GM19043 (cell line): ENCODE measurements around the gene TIPARP.
"Not testable (repeated sequence)": the region's sequence is repeated elsewhere in the genome, so short reads cannot be mapped to it uniquely, and the experiment has no call there.

ENCODE experiments used
- ATAC-seq: cut with Tn5 transposase; IDR thresholded peaks from one replicate; pipeline ENCODE4 v1.9.1; 2021; ENCODE audit warnings: low read depth; ENCODE audit not compliant: unreplicated experiment

The TIPARP gene

DNA sequence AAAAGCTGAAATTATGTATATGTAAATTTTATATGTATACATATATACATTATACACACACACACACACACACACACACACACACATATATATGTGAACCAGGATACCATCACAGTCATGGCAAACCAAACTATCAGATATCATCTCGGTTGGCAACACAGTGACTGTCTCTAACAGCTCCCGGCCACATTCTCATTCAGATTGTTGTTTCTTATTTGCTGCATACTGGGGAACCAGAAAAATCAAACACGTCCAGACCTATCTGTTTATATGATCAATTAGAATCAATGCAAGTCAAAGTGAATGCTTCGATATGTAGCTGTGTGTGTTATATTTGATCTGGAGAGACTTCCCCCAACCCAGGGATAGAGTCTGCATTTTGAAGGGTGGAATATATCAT, 61.1 kb downstream of the TIPARP start:
- ATAC-seq = no peak

GRCh38 chr3:156737049-156737448, 62.7 kb downstream of the TIPARP start:
- not testable (repeated sequence) for ATAC-seq

GRCh38 chr3:156738251-156738650, 63.9 kb downstream of the TIPARP start:
- no peak for ATAC-seq

- ATAC-seq = no peak
Observed at GRCh38 chr3:156739976-156740375, 65.6 kb downstream of the TIPARP start.

- ATAC-seq = not testable (repeated sequence)
Observed at GRCh38 chr3:156740581-156740980, 66.2 kb downstream of the TIPARP start.

DNA sequence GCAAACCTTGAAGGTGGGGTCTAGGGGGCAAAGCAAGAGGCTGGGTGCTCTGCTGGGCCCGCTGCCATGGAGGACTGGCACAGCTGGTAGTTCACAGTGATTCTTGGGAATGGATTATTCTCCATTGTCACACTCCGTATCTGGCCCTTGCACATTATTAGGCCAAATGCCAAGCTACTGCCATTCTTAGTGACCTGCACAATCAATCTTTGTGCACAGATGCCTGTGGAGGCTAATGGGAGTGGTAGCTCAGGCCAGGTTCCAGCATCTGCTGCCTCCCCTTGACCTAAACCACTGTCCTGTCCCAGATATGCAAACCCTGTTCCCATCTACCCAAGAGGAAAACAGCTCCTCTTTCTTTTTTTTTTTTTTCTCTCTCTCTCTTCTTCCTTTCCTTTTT, 67.5 kb downstream of the TIPARP start:
- ATAC-seq = no peak

GRCh38 chr3:156742401-156742800, 68.0 kb downstream of the TIPARP start:
- no peak for ATAC-seq

DNA sequence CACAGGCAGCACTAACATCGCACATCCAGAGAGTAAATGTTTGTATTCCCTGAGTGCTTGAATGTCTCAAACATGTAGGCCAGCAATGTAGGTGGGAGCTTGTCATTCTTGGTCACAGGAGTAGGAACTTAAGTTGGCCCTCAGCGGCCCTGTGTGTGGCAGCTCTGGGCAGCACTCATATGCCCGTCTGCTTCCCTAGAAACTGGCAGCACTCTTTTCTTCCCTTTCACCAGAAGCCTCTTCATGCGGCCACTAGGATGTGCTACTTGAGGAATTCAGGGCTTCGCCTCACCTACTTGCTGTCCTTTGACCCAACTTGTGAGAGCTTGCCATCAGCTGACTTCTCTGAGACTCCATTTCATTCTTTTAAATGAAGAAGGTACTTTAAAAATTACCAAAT, 69.5 kb downstream of the TIPARP start:
- no peak for ATAC-seq

DNA sequence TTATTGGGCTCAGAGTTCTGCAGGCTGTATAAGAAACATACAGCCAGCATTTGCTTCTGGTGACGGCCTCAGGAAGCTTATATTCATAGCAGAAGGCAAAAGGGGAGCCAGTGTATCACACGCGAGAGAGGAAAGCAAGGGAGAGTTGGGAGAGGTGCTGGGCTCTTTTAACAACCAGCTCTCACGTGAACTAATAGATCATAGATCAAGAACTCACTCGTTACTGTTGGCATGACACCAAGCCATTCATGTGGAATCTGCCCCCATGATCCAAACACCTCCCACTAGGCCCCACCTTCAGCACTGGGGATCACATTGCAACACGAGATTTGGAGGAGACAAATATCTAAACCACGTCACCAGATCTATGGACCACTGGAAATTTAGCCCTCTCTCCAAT, 70.2 kb downstream of the TIPARP start:
- no peak for ATAC-seq

GRCh38 chr3:156745766-156746165, 71.4 kb downstream of the TIPARP start:
- no peak for ATAC-seq

DNA sequence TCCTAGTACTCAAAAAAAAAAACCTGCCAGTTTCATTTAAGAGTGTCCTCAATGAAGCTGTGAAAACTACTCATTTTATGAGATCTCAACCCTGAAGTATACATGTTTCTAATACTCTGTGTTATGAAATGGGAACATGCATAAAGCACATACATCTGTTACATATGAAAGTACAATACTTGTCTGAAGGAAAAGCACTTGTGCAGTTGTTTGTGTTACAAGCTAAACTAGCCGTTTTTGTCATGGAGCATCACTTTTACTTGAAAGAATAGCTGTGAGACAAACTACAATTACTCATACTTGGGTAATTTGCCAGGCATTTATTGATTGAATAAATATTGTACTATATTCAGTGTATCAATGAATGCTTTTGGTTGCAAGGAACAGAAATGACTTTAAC, 72.7 kb downstream of the TIPARP start:
- no peak for ATAC-seq

DNA sequence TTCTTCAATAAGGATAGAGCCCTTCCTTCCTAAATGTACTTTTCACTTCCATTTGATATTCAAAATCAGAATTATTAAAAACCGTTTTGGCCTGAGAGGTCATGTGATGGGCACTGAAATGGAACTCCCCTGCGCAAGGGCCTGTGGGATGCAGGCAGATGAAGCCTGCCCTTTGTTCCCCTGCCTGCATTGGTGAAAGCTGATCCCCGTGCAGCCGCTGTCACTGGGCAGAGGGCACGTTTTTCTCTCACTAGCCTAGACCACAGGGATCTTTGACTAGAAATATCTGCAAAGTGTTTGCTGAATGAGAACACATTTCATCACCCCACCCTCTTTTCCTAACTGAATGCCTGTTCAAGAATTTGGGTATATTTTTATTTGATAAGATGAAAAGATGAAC, 74.9 kb downstream of the TIPARP start:
- no peak for ATAC-seq

DNA sequence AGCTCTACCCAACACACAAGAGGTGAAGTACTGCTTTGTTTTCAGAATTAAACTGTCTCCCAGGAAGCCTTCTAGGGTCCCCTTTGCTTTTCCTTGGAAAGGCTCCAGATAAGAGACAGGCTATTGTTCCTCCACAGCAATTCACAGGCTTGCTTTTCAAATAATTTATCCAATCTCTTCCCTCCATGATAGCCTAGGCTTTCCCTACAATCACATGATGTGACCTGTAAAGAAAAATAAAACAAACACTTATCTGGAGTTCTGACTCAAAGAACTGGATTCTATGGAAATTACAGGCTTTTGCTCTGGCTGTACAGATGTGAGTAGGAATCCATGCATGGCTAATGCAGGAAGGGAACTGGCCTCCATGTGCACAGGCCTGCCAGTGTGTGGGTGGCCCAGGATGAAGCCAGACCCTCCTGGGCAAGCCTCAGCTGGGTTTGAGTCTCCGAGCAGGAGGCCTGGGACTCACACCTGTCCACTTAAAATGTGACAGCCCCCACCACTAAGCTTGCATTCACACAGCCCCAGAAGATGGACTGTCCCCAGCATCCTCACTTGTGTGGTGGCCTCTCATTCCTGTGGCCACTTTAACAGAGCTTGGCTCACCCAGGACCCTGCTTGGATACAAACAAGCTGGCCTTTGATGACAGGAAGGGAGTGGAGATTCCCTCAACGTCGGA, 75.9 kb downstream of the TIPARP start:
- ATAC-seq = no peak

DNA sequence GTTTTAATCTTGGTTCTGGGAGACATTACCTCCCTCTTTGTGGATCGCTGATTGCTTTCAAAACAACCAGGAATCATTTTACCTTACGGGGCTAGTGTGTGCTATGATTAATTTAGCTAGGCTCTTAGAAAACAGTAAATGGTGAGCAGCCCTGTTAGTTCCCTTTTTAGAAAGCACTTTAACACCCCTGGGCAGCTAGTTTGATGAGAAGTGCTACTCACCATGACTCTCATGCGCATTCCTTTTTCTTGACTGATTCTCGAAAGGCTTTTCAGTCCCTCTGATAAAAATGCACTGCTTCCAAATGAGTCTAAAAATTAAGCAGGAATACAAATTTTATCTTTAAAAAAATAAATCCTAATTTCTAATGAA, 76.5 kb downstream of the TIPARP start:
- no peak for ATAC-seq

- no peak for ATAC-seq
Observed at GRCh38 chr3:156751461-156752025, 77.2 kb downstream of the TIPARP start.
